ENCODE measurements around the gene CLSTN1. TPM values are rescaled to one million over a fixed set of nuclear protein-coding genes. Genes with fewer than 3 reads are reported as not detected.

Gene CLSTN1
- polyA plus RNA-seq, 1 experiment = 34.3 TPM

DNA sequence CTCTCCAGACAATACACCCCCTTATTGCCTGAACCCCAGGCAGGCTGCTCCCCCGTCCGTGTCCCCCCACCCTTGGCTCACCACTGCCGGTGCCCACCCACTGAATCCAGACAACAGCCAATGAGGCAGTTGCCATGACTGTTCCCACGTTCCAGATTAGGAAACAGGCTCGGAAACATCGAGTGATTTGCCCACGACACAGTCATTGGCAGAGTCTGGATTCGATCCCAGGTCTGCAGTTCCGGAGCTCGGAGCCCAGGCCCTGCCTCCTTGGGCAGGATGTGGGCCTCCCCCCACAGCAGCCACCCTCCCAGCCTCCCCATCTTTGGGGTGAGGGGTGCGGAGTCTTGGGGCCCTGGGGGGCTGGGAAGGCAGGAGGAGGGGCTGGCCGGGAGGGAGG lies 20.3 kb upstream of the CLSTN1 start:
- POLR2A ChIA-PET = no interaction called here
- no peak overlapping the region for H3K4me3 ChIP-seq (ENCODE audit: low read depth, low read length)
- no peak for TF ChIP-seq CTCF (IDR thresholded peaks at IDR 0.05; ENCODE audit: insufficient read depth, low read depth, low read length)
- CTCF ChIA-PET = interaction anchor here (1.2 to 1.8 kb wide), 2 partner anchors 13 to 25 kb away, joined by 3 to 6 read pairs; no protein-coding TSS in a partner anchor
- H3K27me3 ChIP-seq (ENCODE audit: control insufficient read depth, insufficient read depth, low read length) = no peaks in the 10 kb centered on the region
- DNase-seq (ENCODE audit: low read depth) = no peak
- no peaks in the 10 kb centered on the region for H3K36me3 ChIP-seq (ENCODE audit: control insufficient read depth, insufficient read depth, low read length)

GRCh38 chr1:9843576-9843945 lies 19.8 kb upstream of the CLSTN1 start:
- POLR2A ChIA-PET = no interaction called here
- CTCF ChIA-PET = interaction anchor here (0.6 to 1.8 kb wide), 3 partner anchors 12 to 25 kb away, joined by 3 to 6 read pairs (median 3); no protein-coding TSS in a partner anchor
- H3K27me3 ChIP-seq (ENCODE audit: control insufficient read depth, insufficient read depth, low read length) = no peaks in the 10 kb centered on the region
- TF ChIP-seq CTCF (IDR thresholded peaks at IDR 0.05; ENCODE audit: insufficient read depth, low read depth, low read length) = no peak
- no peak for DNase-seq (ENCODE audit: low read depth)
- H3K4me3 ChIP-seq (ENCODE audit: low read depth, low read length) = no peak overlapping the region
- no peaks in the 10 kb centered on the region for H3K36me3 ChIP-seq (ENCODE audit: control insufficient read depth, insufficient read depth, low read length)

- Histone ChIP-seq H3K27me3 (ENCODE audit: control insufficient read depth, insufficient read depth, low read length) (no peaks in the 10 kb centered on the region), H3K4me3 (ENCODE audit: low read depth, low read length) (no peak overlapping the region), H3K36me3 (ENCODE audit: control insufficient read depth, insufficient read depth, low read length) (no peaks in the 10 kb centered on the region)
- DNase-seq (ENCODE audit: low read depth) = no peak
- ChIA-PET POLR2A (no interaction called here), CTCF (interaction anchor here (0.6 to 1.8 kb wide), 4 partner anchors 12 to 218 kb away, joined by 3 to 6 read pairs (median 4); no protein-coding TSS in a partner anchor)
- no peak for TF ChIP-seq CTCF (IDR thresholded peaks at IDR 0.05; ENCODE audit: insufficient read depth, low read depth, low read length)
Observed at GRCh38 chr1:9842781-9843575, 19.2 kb upstream of the CLSTN1 start.

- CTCF ChIA-PET = interaction anchor here (0.6 to 1.3 kb wide), 4 partner anchors 12 to 217 kb away, joined by 3 to 4 read pairs (median 3); no protein-coding TSS in a partner anchor
Observed at GRCh38 chr1:9842073-9842711, 18.4 kb upstream of the CLSTN1 start.

More at GRCh38 chr1:9842073-9842711, 18.4 kb upstream of the CLSTN1 start:
- Histone ChIP-seq H3K27me3 (ENCODE audit: control insufficient read depth, insufficient read depth, low read length) (no peaks in the 10 kb centered on the region), H3K36me3 (ENCODE audit: control insufficient read depth, insufficient read depth, low read length) (no peaks in the 10 kb centered on the region), H3K4me3 (ENCODE audit: low read depth, low read length) (no peak overlapping the region)
- TF ChIP-seq CTCF (IDR thresholded peaks at IDR 0.05; ENCODE audit: insufficient read depth, low read depth, low read length) = no peak
- DNase-seq (ENCODE audit: low read depth) = no peak
- POLR2A ChIA-PET = no interaction called here
